NCI-H146 treated with DMSO at 0.1 percent for 48 hours (cell line): ENCODE measurements around the gene BCAT1.
"Not testable (repeated sequence)": the region's sequence is repeated elsewhere in the genome, so short reads cannot be mapped to it uniquely, and the experiment has no call there.

Source experiments
- DNase-seq: peaks from one replicate; lab custom pipeline; 2025; ENCODE audit not compliant: unreplicated experiment; lab: John Stamatoyannopoulos, UW

BCAT1 gene

DNA sequence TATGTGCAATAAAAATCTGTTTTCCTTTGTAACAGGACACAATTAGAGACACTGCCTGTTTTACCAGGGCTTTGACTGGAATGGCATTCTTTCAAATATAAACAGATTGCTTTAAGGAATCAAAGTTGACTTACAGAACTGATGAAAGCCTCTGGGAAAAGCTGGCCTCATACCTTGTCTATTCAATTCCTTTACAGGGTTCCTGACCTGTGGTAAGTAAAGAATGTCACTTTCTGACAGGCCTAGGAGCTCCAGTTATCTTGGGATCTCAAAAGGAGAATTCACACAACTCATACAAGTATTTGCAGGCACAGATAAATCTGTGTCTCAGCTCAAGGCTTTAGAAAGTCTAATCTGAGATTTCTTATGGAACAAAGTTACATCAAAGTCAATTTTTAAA is 88.4 kb downstream of the BCAT1 start:
- DNase-seq: no peak

DNA sequence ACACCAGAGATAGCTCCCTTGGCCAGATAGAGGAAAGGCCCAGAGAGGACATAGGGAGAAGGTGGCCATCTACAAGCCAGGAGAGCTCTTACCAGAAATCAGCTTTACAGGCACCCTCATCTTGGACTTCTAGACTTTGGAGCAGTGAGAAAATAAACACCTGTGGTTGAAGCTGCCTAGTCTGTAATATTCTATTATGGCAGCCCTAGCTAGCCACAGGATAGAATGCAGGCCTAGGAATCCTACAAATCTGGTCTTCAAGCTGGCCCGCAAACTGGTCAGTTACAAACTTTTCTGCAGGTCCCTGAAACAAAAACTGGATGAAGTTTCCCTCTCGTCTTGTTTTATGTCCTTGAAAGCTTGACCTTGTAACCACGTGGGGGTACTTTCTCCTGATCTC is 92.4 kb downstream of the BCAT1 start:
- DNase-seq: no peak

DNA sequence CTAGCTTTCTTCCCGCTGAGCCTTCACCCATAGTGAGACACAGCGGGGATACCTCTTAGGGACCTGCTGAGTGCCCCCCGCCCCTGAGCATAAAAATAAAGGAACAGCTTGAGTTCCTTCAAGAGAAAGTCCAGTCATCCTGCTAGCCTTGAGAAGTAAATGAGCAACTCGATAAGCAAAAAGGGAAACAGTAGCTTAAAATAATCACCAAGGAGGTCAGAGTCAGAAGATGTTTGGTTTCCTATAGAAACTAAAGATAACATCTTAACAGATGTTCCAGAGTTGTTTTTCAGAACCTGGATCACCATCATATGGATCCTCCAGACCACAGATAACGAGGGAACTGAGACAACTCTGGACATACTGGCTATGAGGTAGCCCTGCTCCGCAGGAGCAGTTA is 94.0 kb downstream of the BCAT1 start:
- no peak for DNase-seq

DNA sequence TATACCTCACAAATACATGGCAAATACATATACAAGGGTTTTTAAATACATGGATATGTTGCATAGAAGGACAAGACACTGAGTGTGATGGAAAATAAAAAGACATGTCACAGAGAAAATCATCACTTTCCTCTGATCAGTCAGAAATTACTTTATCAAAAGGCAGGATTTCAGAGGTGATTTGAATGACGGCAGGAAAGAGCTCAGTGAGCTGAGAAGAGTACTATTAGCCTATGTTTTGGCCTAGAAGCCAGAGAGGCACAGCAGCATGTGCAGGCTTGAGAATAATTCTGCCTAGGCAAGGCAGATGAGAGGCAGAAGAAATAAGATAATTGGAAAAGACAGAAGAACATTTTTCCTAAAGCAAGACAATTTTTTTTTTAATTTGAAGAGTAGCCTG is 94.9 kb downstream of the BCAT1 start:
- DNase-seq: no peak

DNA sequence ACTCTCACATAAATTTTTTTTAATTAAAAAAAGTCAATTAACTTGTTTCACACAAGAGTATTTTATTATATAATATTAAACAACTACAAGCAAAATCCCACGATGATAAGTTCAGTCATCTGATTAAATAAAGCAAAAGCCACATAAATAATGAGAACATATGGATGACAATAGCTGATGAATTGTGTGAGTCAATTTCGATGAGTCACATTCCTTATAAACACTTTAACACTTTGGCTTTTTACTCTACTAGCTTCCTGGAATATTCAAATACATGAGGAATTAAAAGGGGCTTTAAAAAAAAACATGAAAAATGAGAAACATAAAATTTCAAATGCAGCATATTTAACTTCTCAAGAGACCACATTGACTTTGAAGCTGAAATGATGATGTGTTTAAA is 95.3 kb downstream of the BCAT1 start:
- no peak for DNase-seq

DNA sequence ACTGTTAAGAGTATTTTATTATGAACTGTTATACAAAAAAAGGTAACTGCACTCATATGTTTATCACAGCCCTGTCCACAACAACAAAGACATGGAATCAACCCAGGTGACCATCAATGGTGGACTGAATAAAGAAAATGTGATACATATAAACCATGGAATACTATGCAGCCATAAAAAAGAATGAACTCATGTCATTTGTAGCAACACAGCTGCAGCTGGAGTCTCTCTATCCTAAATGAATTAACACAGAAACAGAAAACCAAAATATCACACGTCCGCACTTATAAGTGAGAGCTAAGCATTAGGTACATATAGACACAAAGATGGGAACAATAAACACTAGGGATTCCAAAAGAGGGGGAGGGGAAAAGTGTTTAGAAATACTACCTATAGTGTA is 95.8 kb downstream of the BCAT1 start:
- no peak for DNase-seq

DNA sequence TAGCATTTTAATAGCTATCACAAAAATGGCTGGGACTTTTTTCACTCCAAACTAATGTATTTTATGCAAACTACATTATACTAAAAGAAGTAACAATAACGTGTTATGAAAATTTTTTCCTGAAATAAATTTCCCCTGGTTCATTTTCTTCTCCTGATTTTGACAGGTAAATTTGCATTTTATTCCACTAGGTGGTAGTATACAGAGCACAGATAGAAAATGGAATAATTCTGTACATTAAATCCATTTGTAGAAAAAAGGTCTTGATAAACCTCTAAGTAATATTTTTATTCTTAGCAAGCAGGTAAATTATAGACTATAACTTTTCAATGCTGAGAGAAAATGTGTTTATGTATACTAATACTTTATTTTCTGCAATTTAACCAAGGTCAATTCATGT is 96.5 kb downstream of the BCAT1 start:
- no peak for DNase-seq

DNA sequence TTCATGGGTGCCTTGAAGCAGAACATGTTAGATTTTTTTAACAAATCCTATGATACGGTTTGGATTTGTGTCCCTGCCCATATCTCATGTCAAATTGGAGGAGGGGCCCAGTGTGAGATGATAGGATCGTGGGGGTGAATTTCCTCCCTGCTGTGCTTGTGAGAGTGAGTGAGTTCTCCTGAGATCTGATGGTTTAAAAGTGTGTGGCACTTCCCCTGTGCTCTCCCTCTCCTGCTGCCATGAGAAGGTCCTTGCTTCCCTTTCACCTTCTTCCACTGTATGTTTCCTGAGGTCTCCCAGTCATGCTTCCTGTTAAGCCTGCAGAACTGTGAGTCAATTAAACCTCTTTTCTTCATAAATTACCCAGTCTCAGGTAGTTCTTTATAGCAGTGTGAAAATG is 97.0 kb downstream of the BCAT1 start:
- DNase-seq: not testable (repeated sequence)

DNA sequence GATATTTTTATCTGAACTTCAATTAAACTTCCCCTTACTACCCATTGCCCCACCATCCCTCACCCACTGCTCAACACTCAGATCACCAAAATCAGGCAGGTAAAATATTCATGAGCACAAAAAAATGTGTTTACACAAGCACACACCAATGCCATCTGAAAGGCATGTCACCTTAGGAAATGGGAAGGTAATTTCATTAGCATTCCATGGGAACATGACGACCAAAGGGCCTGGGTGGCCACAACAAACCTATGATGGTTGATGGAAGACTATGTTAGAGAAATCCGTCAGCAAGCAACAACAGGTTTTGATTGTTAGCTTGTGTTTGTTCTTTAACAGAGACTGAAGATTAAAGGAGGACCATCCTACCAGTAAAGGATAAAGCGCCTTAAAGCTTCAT is 97.6 kb downstream of the BCAT1 start:
- DNase-seq: no peak

DNA sequence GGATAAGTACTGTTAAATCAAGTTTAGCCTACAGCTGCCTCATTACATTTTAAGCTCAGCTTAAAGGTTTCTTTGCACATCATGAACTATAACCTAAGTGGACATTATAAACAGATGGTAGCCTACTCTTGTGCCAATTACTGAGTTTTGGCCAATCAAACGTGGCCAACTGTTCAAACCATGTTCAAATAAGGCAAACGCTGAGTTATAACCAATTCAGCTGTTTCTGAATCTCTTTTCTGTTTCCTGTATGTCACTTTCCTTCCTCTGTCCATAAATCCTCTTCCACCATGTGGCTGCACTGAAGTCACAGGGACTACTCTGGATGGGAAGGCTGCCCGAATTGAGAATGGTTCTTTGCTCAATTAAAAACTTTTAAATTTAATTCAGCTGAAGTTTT is 98.4 kb downstream of the BCAT1 start:
- no peak for DNase-seq

DNA sequence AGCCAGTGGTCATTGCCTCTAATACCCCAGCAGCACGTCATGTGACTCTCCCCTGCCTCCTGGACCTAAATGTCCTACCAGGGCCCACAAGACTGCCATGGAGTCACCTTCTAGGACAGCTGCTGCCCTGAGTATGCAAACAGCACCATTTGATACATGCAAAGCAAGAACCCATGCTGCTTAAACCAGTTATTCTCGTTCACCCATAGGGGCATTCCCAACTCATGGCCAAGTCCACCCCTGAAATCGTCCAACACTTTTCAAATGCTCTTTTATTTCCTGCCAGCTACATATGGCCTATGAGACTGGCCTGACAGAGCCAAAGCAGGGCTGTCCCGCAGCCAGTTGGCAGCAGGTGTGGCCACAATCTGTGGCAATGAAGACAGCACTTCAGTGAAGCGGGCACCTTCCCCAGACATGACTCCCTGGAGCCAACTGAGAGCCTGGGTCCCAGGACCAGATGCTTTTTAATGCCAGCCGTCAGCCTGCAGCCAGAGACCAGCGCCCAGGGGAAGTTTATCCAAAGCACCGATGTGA is 99.9 kb downstream of the BCAT1 start:
- DNase-seq: no peak

DNA sequence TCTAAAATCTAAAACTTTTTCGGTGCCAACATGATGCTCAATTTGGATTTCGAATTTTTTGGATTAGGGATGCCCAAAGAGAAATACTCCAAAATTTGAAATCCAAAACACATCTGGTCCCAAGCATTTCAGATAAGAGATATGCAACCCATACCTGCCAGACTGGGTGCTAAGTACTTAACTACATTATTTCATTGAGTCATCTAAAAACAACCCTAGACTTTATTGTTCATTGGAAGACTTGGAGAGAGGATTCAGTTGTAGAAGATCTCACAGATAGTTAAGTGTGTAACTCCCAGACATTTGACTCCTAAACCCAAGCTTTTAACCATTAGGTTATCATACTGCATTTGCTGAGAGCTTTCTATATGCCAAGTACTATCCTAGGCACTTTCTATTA is 102.2 kb downstream of the BCAT1 start:
- DNase-seq: no peak

DNA sequence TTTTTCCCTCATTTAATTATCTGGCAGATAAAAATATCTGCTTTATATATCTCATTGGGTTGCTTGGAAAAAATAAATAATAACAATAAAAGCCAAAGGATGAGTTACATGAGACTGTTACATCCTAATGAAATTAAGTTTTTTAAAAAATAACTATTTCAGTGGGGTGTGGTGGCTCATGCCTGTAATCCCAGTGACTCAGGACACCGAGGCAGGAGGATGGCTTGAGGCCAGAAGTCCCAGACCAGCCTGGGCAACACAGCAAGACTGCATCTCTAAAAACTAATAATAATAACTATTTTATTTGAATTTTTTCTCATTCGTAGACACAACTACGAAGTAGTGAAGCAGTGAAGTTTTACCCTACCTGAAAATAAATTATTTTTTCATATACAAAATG is 103.3 kb downstream of the BCAT1 start:
- no peak for DNase-seq

DNA sequence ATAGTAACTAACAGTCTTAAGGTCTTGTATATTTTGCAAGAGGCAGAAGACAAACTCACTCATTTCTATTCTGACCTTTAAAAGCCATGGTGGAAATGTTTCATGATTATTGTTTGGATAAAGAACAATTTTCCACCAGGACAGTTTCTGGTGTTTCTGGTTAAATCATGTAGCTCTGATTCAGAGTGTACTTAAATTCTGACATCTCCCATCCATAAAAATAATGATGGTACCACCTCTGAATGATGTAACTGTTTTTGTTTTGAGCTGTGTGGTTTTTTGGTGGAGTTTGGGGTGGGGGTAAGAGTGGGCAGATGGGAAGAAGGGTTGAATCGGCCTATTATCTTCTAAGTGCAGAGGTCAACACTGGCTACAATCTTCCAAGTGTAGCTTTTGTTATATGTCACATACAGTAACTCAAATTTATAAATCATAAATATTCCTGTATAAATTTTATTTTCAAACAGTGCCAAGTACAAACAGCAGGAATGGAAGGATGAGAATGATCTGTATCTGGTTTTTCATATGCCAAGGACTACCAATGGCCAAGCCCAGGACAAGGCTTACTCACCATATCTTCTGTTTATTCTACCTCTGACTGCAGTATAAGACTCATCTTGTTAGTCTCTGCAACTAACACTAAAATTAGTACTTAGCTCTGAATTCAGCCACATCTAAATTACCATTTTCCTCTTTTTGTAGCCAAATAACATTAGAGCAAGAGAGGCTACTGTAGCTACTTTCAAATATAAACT is 108.7 kb downstream of the BCAT1 start:
- no peak for DNase-seq

DNA sequence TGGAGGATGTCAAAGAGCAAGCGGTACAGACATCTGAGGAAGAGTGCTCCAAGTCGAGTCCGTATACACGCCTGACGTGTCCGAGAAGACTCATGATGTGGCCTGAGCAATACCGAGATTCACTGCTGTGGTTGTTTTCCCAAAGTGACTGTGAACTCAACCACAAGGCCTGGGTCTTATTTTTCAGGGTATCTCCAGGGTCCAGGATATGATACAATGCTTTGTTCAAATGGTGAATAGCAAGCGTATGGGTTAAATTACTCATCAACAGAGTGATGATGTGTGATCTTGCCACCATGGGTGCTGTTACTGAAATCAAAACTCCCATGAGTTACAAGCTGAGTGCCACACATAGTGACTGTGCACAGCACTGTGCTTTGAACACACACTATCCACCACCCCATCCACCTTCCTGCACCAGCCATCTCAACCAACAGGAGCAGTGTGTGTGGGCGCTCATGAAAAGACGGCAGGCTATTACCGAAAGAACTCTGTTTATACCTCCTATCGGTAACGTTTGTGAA is 109.6 kb downstream of the BCAT1 start:
- DNase-seq: no peak

DNA sequence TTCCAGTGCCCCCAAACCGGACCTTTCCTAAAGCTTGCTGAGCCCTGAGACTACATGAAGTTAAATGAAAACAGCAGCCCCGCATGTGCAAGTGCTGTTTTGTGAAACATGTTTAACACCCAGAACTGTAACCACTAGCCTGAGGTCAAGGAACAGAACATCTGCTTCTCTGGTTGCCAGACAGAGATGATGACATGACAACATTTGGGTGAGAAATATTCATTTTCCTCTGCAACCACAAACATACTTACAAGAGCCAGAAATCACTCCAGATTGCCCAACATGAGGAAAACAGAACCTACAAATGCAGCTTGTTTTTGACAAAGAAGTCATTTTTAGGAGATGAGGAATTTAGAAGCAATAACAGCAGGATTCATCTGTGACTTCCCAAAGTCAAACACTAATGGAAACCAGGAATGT is 110.4 kb downstream of the BCAT1 start:
- DNase-seq: no peak

DNA sequence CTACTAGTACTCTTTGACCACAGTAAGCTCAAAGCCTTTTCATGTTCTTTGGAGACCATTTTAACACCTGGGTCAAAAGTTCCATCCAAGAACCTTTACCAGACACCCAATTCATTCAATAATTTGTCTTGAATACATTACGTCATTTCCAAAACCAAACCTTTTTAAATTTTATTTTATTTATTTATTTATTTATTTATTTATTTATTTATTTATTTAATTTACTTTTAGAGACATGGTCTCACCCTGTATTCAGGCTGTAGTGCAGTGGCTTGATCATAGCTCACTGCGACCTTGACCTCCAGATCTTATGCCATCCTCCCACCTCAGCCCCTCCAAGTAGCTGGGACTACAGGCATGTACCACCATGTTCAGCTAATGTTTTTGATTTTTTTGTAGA is 113.5 kb downstream of the BCAT1 start:
- DNase-seq: no peak

DNA sequence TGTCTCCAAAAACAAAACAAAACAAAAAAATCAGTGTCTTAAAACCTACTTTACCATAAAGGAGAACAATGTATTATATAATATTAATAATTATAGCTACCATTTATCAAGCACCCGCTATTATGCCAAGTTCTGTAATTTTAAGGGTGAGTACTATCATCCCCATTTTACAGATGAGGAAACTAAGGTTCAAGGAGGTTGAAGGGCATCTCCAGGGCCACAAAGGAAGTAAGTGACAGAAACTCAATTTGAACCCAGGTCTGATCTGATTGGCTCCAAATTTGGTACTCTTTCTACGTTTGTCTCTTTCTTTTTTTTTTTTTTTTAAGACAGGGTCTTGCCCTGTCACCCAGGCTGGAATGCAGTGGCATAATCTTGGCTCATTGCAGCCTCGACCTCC is 115.4 kb downstream of the BCAT1 start:
- DNase-seq: no peak

DNA sequence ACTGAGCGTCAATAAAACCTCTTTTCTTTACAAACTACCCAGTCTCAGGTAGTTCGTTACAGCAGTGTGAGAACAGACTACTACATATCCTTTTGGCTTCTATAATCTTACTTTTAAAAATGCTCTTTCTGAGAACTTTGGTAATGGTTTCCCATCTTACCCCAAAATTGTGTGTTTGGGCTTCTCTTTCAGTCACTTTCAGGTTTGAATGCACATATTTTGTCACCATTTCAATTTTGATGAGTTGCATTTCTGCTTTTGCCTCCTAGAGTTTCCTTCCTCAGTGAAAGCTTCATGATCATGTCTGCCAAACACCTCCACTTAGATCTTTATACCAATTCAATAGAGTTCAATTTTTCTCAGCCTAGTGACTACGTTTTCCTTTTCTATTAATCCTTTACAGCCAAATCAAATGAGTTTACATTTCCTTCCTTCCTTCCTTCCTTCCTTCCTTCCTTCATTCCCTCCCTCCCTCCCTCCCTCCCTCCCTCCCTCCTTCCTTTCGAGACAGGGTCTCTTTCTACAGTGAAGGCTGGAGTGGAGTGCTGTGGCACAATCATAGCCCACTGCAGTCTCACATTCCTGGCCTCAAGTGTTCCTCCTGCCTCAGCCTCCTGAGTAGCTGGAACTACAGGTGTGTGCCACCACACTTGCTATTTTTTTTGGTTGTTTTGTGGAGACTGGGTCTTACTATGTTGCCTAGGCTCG is 124.9 kb downstream of the BCAT1 start:
- DNase-seq: no peak

DNA sequence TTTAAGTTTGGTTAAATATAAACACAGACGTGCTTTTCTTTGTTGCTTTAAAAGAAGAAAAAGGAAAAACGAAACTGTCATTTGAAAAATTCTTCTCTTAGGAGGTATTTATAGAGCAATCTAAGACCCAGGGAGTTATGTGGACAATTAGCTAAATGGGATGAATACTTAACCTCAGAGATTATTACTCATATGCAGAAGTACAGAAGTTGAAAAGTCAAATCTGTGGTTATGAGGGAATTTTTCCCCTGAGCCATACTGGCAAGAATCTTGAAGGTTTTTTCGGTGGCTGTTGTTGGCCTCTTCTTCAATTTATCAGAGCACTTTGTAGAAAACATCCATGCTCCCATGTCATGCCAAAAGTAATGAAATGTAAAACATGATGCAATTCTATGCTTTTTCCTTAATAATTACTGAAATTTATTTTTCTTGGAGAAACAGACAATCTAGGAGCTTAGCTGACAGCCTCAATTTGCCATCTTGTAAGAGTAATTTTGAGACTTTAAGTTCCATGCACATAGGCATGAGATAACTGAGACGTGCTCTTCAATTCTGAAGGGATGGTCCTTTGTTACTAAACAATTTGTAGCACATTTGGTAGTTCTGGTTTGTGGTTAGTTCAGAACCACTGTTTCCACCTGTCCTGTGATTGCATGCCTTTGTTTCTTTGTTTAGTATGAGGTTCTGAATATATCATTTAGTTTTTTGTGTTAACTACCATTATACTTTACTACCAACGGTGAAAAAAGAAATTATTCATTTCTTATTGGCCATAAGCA is 126.6 kb downstream of the BCAT1 start:
- no peak for DNase-seq

DNA sequence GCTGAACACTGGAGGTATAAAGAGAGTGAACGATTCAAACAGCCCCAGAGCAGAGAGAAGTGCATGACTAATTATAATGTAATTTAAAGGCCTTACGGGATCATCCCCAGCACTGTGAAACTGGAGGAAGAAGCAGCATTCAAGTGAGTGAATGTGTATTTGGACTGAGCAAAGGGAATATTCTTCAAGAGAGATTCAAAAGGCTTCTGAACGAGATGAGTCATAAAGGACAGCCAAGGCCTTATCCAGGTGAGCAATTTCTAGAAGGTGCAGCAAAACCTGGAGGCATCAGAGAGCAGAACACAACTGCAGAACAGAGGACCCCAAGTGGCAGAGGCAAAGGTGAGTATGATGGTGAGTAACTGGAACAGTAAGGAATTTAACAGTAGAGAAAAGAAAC is 127.2 kb downstream of the BCAT1 start:
- DNase-seq: no peak

DNA sequence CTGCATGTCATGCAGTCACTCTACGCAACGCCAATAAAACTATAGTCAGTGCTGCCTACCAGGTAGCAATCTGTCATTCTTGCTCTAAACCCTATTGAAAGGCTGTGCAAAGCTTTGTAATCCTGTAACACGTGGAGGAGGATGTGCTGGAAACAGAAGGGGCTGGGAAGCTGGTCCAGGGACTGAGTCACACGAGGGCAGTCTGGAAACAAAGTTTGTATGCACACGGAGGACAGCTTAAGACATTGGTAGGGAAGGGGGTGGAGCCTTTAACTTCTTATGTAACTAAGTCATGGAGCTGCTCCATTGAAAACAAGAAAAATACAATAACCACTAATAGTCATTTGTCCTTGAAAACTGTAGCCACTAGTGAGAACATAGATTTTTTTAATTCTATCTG is 128.0 kb downstream of the BCAT1 start:
- no peak for DNase-seq
